IgD-negative memory B cell (primary cell): ENCODE data around the gene OVOL3. TPM values are rescaled to one million over a fixed set of nuclear protein-coding genes. Genes with fewer than 3 reads are reported as not detected.

Source experiments
- H3K27ac Mint-ChIP-seq, 3 donors: one replicate each; pipeline ENCODE4 v1.8.0; 2020 to 2022; ENCODE audit warnings: mild to moderate bottlenecking in 3 of 3, mixed read lengths in 3 of 3, moderate library complexity in 1 of 3
- H3K27me3 Mint-ChIP-seq: one replicate; pipeline ENCODE4 v1.8.0; 2021; ENCODE audit warnings: mixed read lengths
- H3K36me3 Mint-ChIP-seq: one replicate; pipeline ENCODE4 v1.8.0; 2020; ENCODE audit warnings: mild to moderate bottlenecking, mixed read lengths
- H3K4me1 Mint-ChIP-seq, 3 donors: one replicate each; pipeline ENCODE4 v1.8.0; 2020 to 2022; ENCODE audit warnings: mixed read lengths in 3 of 3, mild to moderate bottlenecking in 1 of 3
- H3K4me3 Mint-ChIP-seq, 4 donors: one replicate each; pipeline ENCODE4 v1.8.0; 2020 to 2022; ENCODE audit warnings: mild to moderate bottlenecking in 4 of 4, mixed read lengths in 4 of 4, moderate library complexity in 3 of 4
- H3K9me3 Mint-ChIP-seq, 3 donors: one replicate each; pipeline ENCODE4 v1.8.0; 2020 to 2021; ENCODE audit warnings: mixed read lengths in 3 of 3, mild to moderate bottlenecking in 1 of 3
- polyA plus RNA-seq: library from polyadenylated mRNA; unstranded; fragments of 300-500 nt; fragmentation: Illumina TruSeq; gene quantifications from one replicate; pipeline ENCODE4 v1.2.3, GENCODE V29; 2021

OVOL3 gene
- polyA plus RNA-seq, 1 donor from 2014 or later: not detected

- H3K4me3 Mint-ChIP-seq: peak overlapping the region in 2 of 4 donors; percentile 77 to 80
- H3K27ac Mint-ChIP-seq: peak overlapping the region in 1 of 3 donors; percentile 81
- H3K36me3 Mint-ChIP-seq: peaks cover 11% of the 10 kb centered on the region
- H3K9me3 Mint-ChIP-seq: peaks cover 0 to 2% (median 0%) of the 10 kb centered on the region in 3 donors
- H3K4me1 Mint-ChIP-seq: peaks cover 7 to 22% (median 10%) of the 10 kb centered on the region in 3 donors
- peaks cover 3% of the 10 kb centered on the region for H3K27me3 Mint-ChIP-seq
Observed at GRCh38 chr19:36136964-36137686, 26.2 kb downstream of the OVOL3 start.

GRCh38 chr19:36139120-36139472 lies 28.2 kb downstream of the OVOL3 start:
- Mint-ChIP-seq H3K4me1 (peaks cover 7 to 22% (median 12%) of the 10 kb centered on the region in 3 donors), H3K9me3 (peaks cover 0 to 2% (median 0%) of the 10 kb centered on the region in 3 donors), H3K27ac (peak overlapping the region; percentile 82 to 94 (median 92)), H3K27me3 (no peaks in the 10 kb centered on the region), H3K4me3 (peak overlapping the region; percentile 89 to 98 (median 94)), H3K36me3 (peaks cover 12% of the 10 kb centered on the region)

- Mint-ChIP-seq H3K27ac (peak within 1 kb of the TSS; percentile 82 to 94 (median 92)), H3K27me3 (no peaks in the 10 kb centered on the region), H3K4me3 (peak within 1 kb of the TSS; percentile 89 to 98 (median 94)), H3K9me3 (peaks cover 0 to 2% (median 0%) of the 10 kb centered on the region in 3 donors), H3K4me1 (peaks cover 7 to 22% (median 12%) of the 10 kb centered on the region in 3 donors), H3K36me3 (peaks cover 14% of the 10 kb centered on the region)
Observed at GRCh38 chr19:36139473-36140303, 28.7 kb downstream of the OVOL3 start, which contains the start of gene CAPNS1. Gene CAPNS1 (plus strand): TSS chr19:36140066. CDS start chr19:36141012, 946 bp downstream.

- H3K4me1 Mint-ChIP-seq: peaks cover 7 to 21% (median 12%) of the 10 kb centered on the region in 3 donors
Observed at GRCh38 chr19:36140304-36141038, 29.5 kb downstream of the OVOL3 start.

GRCh38 chr19:36141039-36141927 lies 30.3 kb downstream of the OVOL3 start:
- H3K27me3 Mint-ChIP-seq: no peaks in the 10 kb centered on the region
- peaks cover 0 to 2% (median 0%) of the 10 kb centered on the region in 3 donors for H3K9me3 Mint-ChIP-seq
- peak overlapping the region; percentile 71 to 94 (median 82) for H3K27ac Mint-ChIP-seq
- peak overlapping the region; percentile 89 to 98 (median 94) for H3K4me3 Mint-ChIP-seq
- H3K36me3 Mint-ChIP-seq: peaks cover 15% of the 10 kb centered on the region
- H3K4me1 Mint-ChIP-seq: peaks cover 7 to 18% (median 12%) of the 10 kb centered on the region in 3 donors

More at GRCh38 chr19:36140304-36141038, 29.5 kb downstream of the OVOL3 start:
- Mint-ChIP-seq H3K4me3 (peak overlapping the region; percentile 89 to 98 (median 94)), H3K27ac (peak overlapping the region; percentile 82 to 94 (median 92)), H3K36me3 (peaks cover 15% of the 10 kb centered on the region), H3K27me3 (no peaks in the 10 kb centered on the region), H3K9me3 (peaks cover 0 to 2% (median 0%) of the 10 kb centered on the region in 3 donors)

GRCh38 chr19:36142046-36142445 lies 31.1 kb downstream of the OVOL3 start:
- peaks cover 0 to 2% (median 0%) of the 10 kb centered on the region in 3 donors for H3K9me3 Mint-ChIP-seq
- H3K27me3 Mint-ChIP-seq: no peaks in the 10 kb centered on the region
- H3K27ac Mint-ChIP-seq: peak overlapping the region in 2 of 3 donors; percentile 4 to 82
- H3K4me3 Mint-ChIP-seq: peak overlapping the region in 2 of 4 donors; percentile 86 to 92
- H3K36me3 Mint-ChIP-seq: peaks cover 15% of the 10 kb centered on the region
- peaks cover 7 to 12% (median 9%) of the 10 kb centered on the region in 3 donors for H3K4me1 Mint-ChIP-seq

- Mint-ChIP-seq H3K27me3 (no peaks in the 10 kb centered on the region), H3K4me3 (peak overlapping the region in 2 of 4 donors; percentile 21 to 86), H3K27ac (peak overlapping the region in 1 of 3 donors; percentile 1), H3K9me3 (peaks cover 0 to 2% (median 0%) of the 10 kb centered on the region in 3 donors), H3K4me1 (peaks cover 7 to 11% (median 9%) of the 10 kb centered on the region in 3 donors), H3K36me3 (peaks cover 15% of the 10 kb centered on the region)
Observed at GRCh38 chr19:36142496-36142895, 31.6 kb downstream of the OVOL3 start.

GRCh38 chr19:36144624-36145023 lies 33.7 kb downstream of the OVOL3 start:
- H3K36me3 Mint-ChIP-seq: peaks cover 19% of the 10 kb centered on the region
- H3K4me3 Mint-ChIP-seq: peak overlapping the region in 1 of 4 donors; percentile 58
- H3K27me3 Mint-ChIP-seq: no peaks in the 10 kb centered on the region
- H3K9me3 Mint-ChIP-seq: peaks cover 0 to 2% (median 0%) of the 10 kb centered on the region in 3 donors
- H3K27ac Mint-ChIP-seq: no peak overlapping the region
- peaks cover 7 to 15% (median 9%) of the 10 kb centered on the region in 3 donors for H3K4me1 Mint-ChIP-seq

GRCh38 chr19:36149673-36150406 lies 38.9 kb downstream of the OVOL3 start:
- Mint-ChIP-seq H3K36me3 (peaks cover 7% of the 10 kb centered on the region), H3K9me3 (no peaks in the 10 kb centered on the region), H3K4me3 (no peak overlapping the region), H3K27me3 (no peaks in the 10 kb centered on the region), H3K27ac (peak overlapping the region in 1 of 3 donors; percentile 67), H3K4me1 (peaks cover 0 to 5% (median 0%) of the 10 kb centered on the region in 3 donors)

GRCh38 chr19:36150586-36150985 lies 39.6 kb downstream of the OVOL3 start:
- Mint-ChIP-seq H3K27me3 (no peaks in the 10 kb centered on the region), H3K36me3 (peaks cover 7% of the 10 kb centered on the region), H3K9me3 (no peaks in the 10 kb centered on the region), H3K4me3 (no peak overlapping the region), H3K27ac (peak overlapping the region in 1 of 3 donors; percentile 67), H3K4me1 (peaks cover 0 to 4% (median 0%) of the 10 kb centered on the region in 3 donors)

GRCh38 chr19:36151144-36152018 lies 40.4 kb downstream of the OVOL3 start:
- H3K4me1 Mint-ChIP-seq: peaks cover 0 to 4% (median 0%) of the 10 kb centered on the region in 3 donors
- no peaks in the 10 kb centered on the region for H3K27me3 Mint-ChIP-seq
- H3K36me3 Mint-ChIP-seq: peaks cover 7% of the 10 kb centered on the region
- H3K4me3 Mint-ChIP-seq: no peak overlapping the region
- no peak overlapping the region for H3K27ac Mint-ChIP-seq
- H3K9me3 Mint-ChIP-seq: no peaks in the 10 kb centered on the region

GRCh38 chr19:36152019-36152351 lies 41.0 kb downstream of the OVOL3 start:
- H3K4me1 Mint-ChIP-seq: peaks cover 0 to 4% (median 0%) of the 10 kb centered on the region in 3 donors
- H3K27me3 Mint-ChIP-seq: no peaks in the 10 kb centered on the region
- no peak overlapping the region for H3K4me3 Mint-ChIP-seq
- H3K9me3 Mint-ChIP-seq: no peaks in the 10 kb centered on the region
- H3K27ac Mint-ChIP-seq: no peak overlapping the region
- H3K36me3 Mint-ChIP-seq: peaks cover 7% of the 10 kb centered on the region
